ENCODE measurements around the gene GIPC2.
"Not testable (repeated sequence)": the region's sequence is repeated elsewhere in the genome, so short reads cannot be mapped to it uniquely, and the experiment has no call there.

GIPC2 gene

DNA sequence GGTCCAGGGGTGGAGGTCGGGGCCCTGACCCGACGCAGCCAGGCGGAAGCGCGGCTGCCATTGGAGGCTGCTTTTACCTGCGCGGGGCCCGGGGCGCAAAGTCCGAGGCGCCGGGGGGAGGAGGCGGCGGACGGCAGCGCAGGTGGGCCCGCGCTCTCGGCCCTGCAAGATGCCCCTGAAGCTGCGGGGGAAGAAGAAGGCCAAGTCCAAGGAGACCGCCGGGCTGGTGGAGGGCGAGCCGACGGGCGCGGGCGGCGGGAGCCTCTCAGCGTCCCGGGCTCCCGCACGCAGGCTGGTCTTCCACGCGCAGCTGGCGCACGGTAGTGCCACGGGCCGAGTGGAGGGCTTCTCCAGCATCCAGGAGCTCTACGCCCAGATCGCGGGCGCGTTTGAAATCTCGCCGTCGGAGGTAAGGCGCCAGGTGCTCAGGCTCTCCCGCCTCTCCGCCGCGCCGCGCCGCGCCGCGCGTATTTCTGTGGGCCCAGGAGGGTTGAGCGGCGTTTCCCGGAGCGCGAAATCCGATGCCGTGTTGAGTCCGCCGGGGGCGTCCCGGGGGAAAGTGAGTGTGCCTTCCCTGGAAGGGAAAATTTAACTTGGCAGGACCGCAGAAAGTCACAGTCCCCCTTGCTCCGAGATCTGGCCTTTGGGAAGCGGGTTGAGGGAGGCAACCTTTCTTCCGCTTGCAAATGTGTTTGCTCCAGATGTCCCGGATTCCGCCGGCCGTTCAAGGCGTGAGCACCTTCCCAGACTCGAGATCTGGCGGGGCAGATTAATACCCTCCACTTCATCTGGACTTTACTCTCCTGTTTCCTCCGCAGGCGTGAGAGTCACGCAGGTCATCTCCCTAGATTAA, at the start of gene GIPC2:
Gene GIPC2, plus strand, starts transcription at position 41 of the 853 bp plus-strand sequence. Its CDS starts 129 bp downstream, at position 170.
- in situ Hi-C loops (cut with MboI; ENCODE audit: low pct_unique_long_range_greater_than_20kb, low sequenced_read_pairs): no loop called here
- DNase-seq: no peak

- in situ Hi-C loops (cut with MboI; ENCODE audit: low pct_unique_long_range_greater_than_20kb, low sequenced_read_pairs): no loop called here
- no peak for DNase-seq
Measured at GRCh38 chr1:77996734-77997133, 49.0 kb upstream of the GIPC2 start.

GRCh38 chr1:78000536-78000935, 45.2 kb upstream of the GIPC2 start:
- DNase-seq; in situ Hi-C loops (cut with MboI; ENCODE audit: low pct_unique_long_range_greater_than_20kb, low sequenced_read_pairs): not testable (repeated sequence)

- DNase-seq: no peak
- in situ Hi-C loops (cut with MboI; ENCODE audit: low pct_unique_long_range_greater_than_20kb, low sequenced_read_pairs): no loop called here
Measured at GRCh38 chr1:78003070-78003746, 42.6 kb upstream of the GIPC2 start.

- DNase-seq: peak; percentile 74
- in situ Hi-C loops (cut with MboI; ENCODE audit: low pct_unique_long_range_greater_than_20kb, low sequenced_read_pairs): no loop called here
Measured at GRCh38 chr1:78003882-78004718, 41.7 kb upstream of the GIPC2 start.

- peak; percentile 95 for DNase-seq
- in situ Hi-C loops (cut with MboI; ENCODE audit: low pct_unique_long_range_greater_than_20kb, low sequenced_read_pairs): no loop called here
Measured at GRCh38 chr1:78004719-78005447, 40.9 kb upstream of the GIPC2 start, which contains the start of gene DNAJB4. Gene DNAJB4, plus strand, starts transcription at chr1:78004939. Its CDS starts 172 bp downstream, at chr1:78005111.

- in situ Hi-C loops (cut with MboI; ENCODE audit: low pct_unique_long_range_greater_than_20kb, low sequenced_read_pairs): no loop called here
Measured at GRCh38 chr1:78005448-78005722, 40.4 kb upstream of the GIPC2 start.

GRCh38 chr1:78005755-78006154, 40.0 kb upstream of the GIPC2 start:
- DNase-seq: peak; percentile 67
- in situ Hi-C loops (cut with MboI; ENCODE audit: low pct_unique_long_range_greater_than_20kb, low sequenced_read_pairs): no loop called here

More at GRCh38 chr1:78005448-78005722, 40.4 kb upstream of the GIPC2 start:
- DNase-seq: no peak

DNA sequence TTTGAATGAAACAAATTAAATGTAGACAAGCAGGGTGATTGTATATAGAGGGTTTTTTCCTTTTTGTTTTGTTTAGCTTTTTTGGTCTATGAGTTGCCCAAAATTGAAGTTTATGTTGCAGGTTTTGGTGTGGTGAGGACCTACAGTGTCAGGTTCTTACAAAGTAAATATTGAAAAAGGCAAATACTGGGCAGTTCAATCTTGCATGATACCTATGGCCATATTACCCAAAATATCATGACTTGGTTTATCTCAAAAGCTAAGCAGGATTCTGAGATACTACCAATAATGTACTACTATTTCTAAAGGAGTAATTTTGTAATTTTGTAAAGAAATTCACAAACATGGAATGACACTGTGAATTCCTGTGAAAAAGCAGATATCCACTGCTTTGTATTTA, 39.2 kb upstream of the GIPC2 start:
- DNase-seq: no peak
- in situ Hi-C loops (cut with MboI; ENCODE audit: low pct_unique_long_range_greater_than_20kb, low sequenced_read_pairs): no loop called here

GRCh38 chr1:78007677-78008341, 38.0 kb upstream of the GIPC2 start:
- in situ Hi-C loops (cut with MboI; ENCODE audit: low pct_unique_long_range_greater_than_20kb, low sequenced_read_pairs): no loop called here

GRCh38 chr1:78009276-78009675, 36.5 kb upstream of the GIPC2 start:
- DNase-seq: no peak
- in situ Hi-C loops (cut with MboI; ENCODE audit: low pct_unique_long_range_greater_than_20kb, low sequenced_read_pairs): no loop called here

More at GRCh38 chr1:78007677-78008341, 38.0 kb upstream of the GIPC2 start:
- DNase-seq: no peak

GRCh38 chr1:78009836-78010235, 35.9 kb upstream of the GIPC2 start:
- DNase-seq: no peak
- in situ Hi-C loops (cut with MboI; ENCODE audit: low pct_unique_long_range_greater_than_20kb, low sequenced_read_pairs): no loop called here

- DNase-seq: no peak
- in situ Hi-C loops (cut with MboI; ENCODE audit: low pct_unique_long_range_greater_than_20kb, low sequenced_read_pairs): no loop called here
Measured at GRCh38 chr1:78011050-78011449, 34.7 kb upstream of the GIPC2 start.

GRCh38 chr1:78015148-78015547, 30.6 kb upstream of the GIPC2 start:
- no peak for DNase-seq
- in situ Hi-C loops (cut with MboI; ENCODE audit: low pct_unique_long_range_greater_than_20kb, low sequenced_read_pairs): no loop called here

GRCh38 chr1:78019024-78019423, 26.7 kb upstream of the GIPC2 start:
- no peak for DNase-seq
- in situ Hi-C loops (cut with MboI; ENCODE audit: low pct_unique_long_range_greater_than_20kb, low sequenced_read_pairs): no loop called here

DNA sequence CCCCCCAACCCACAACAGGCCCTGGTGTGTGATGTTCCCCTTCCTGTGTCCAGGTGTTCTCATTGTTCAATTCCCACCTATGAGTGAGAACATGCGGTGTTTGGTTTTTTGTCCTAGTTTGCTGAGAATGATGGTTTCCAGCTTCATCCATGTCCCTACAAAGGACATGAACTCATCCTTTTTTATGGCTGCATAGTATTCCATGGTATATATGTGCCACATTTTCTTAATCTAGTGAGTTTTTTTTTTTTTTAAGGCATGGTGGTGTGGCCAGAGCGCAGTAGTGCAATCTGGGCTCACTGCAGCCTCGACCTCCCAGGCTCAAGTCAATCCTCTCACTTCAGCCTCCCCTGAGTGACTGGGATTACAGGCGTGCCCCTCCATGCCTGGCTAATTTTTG, 24.6 kb upstream of the GIPC2 start:
- DNase-seq; in situ Hi-C loops (cut with MboI; ENCODE audit: low pct_unique_long_range_greater_than_20kb, low sequenced_read_pairs): not testable (repeated sequence)

DNA sequence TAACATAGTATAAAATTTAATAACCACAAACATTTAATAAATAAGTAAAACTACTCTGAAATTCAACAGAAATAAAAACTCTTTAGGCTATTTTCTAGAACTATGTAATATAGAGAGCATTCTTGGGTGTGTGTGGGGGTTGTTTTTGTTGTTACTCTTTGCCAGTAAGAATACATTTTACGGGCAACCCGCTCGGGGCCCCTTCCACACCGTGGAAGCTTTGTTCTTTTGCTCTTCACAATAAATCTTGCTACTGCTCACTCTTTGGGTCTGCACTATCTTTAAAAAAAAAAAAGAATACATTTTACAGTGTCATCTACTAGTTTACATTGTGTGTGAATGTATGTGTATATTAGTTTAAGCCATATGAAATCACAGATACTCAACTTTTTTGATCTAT, 16.0 kb upstream of the GIPC2 start:
- in situ Hi-C loops (cut with MboI; ENCODE audit: low pct_unique_long_range_greater_than_20kb, low sequenced_read_pairs): no loop called here
- no peak for DNase-seq

DNA sequence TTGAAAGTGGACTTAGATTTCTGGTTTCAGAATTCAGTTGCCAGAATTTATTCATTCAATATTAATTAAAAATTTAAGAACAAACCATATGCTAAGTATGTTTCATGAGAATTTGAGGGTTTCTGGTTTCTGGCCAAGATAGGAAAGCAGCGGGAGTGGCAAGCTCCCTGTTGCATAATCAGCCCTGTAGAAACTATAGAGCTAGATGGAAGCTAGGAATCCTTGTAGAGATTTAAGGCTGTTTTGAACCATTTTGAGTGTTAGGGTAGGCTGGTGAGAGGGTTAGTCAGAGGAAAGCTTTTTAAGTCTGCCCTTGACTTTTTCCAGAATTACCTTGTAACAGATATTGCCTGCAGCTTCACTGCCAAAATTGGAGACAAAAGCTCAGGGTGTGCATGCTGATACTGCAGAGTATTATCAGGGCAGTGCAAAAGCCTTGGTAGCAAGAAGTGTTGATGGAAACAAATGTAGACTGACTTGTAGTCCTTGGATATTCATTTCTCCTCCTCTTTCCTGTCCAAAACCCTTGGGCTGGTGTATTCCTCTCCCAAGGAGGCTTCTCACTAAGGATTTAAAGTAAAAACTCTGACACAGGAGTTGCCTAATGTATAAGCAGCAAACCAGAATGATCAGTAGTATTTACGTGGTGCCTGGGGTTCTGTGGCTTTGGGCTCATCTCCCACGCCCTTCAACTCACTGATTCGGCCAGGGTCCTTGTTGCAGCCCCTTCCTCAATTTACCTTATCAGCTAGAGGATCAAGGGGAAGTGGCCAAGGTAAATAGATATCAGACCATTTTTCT, 12.6 kb upstream of the GIPC2 start:
- DNase-seq: no peak
- in situ Hi-C loops (cut with MboI; ENCODE audit: low pct_unique_long_range_greater_than_20kb, low sequenced_read_pairs): no loop called here

Data from KBM-7 (cell line).